H1 (cell line): ENCODE results near the gene MRPL33. TPM values are rescaled to one million over a fixed set of nuclear protein-coding genes. Genes with fewer than 3 reads are reported as not detected.

Source experiments
- CTCF ChIA-PET: fragments of 300-600 bp; sonication (Branson Sonifier 250); formaldehyde crosslinking; loops from one replicate; lab custom pipeline; 2021; ENCODE audit not compliant: partially characterized antibody; lab: Charles Lee
- POLR2A ChIA-PET: fragments of 300-600 bp; sonication (Branson Sonifier 250); formaldehyde crosslinking; loops from one replicate; lab custom pipeline; 2021; ENCODE audit warnings: inconsistent platforms; ENCODE audit not compliant: partially characterized antibody; lab: Charles Lee
- DNase-seq, 2 experiments: peaks; one replicate each; pipeline versions ENCODE4 v3.0.0 to v3.0.0-alpha.2; 2010 to 2022; ENCODE audit warnings: low spot score in 2 of 2, low read depth in 1 of 2, mixed read lengths in 1 of 2
- FAIRE-seq: peaks from 2 replicates; lab custom pipeline; 2011; peaks lifted over from hg19 to GRCh38; lab: Jason Lieb, UNC
- H2AFZ ChIP-seq: 2 replicates; pipeline ENCODE4 v1.8.1; 2012; ENCODE audit warnings: low read length, inconsistent platforms
- H2AK5ac ChIP-seq: 2 replicates; pipeline ENCODE4 v1.6.1; 2013; ENCODE audit warnings: low read depth, low read length
- H2BK120ac ChIP-seq: replicated peaks from 2 replicates; pipeline ENCODE3; 2013; ENCODE audit warnings: low read depth, low read length, inconsistent platforms
- H2BK12ac ChIP-seq: 2 replicates; pipeline ENCODE4 v1.6.1; 2013; ENCODE audit warnings: low read depth, low read length
- H2BK15ac ChIP-seq: 2 replicates; pipeline ENCODE4 v1.6.1; 2013; ENCODE audit warnings: low read length
- H2BK20ac ChIP-seq: 2 replicates; pipeline ENCODE4 v1.6.1; 2013; ENCODE audit warnings: low read length
- H2BK5ac ChIP-seq: 2 replicates; pipeline ENCODE4 v1.6.1; 2013; ENCODE audit warnings: low read depth, low read length
- H3K14ac ChIP-seq: 2 replicates; pipeline ENCODE4 v1.6.1; 2013; ENCODE audit warnings: inconsistent platforms; ENCODE audit not compliant: insufficient read length
- H3K18ac ChIP-seq: 2 replicates; pipeline ENCODE4 v1.6.1; 2013; ENCODE audit warnings: low read length; ENCODE audit errors: extremely low read depth
- H3K23ac ChIP-seq: 2 replicates; pipeline ENCODE4 v1.6.1; 2013; ENCODE audit warnings: inconsistent platforms; ENCODE audit not compliant: insufficient read length
- H3K23me2 ChIP-seq: 2 replicates; pipeline ENCODE4 v1.6.1; 2013; ENCODE audit warnings: low read depth, low read length
- H3K27ac ChIP-seq: 2 replicates; pipeline ENCODE4 v1.6.1; 2011; ENCODE audit warnings: low read depth, low read length, inconsistent platforms
- H3K27me3 ChIP-seq, 4 experiments: replicated peaks in 1 of 4; 1 replicate in 1 of 4; 2 replicates in 3 of 4; pipeline versions ENCODE4 v1.6.1 to v1.8.1; 2011 to 2013; ENCODE audit warnings: low read length in 3 of 4, mild to moderate bottlenecking in 3 of 4, inconsistent platforms in 2 of 4, mixed read lengths in 2 of 4, moderate library complexity in 1 of 4; ENCODE audit not compliant: control insufficient read depth in 3 of 4, insufficient read depth in 3 of 4; ENCODE audit errors: extremely low read depth in 1 of 4
- H3K36me3 ChIP-seq, 4 experiments: 2 replicates each; pipeline versions ENCODE4 v1.6.1 to v1.8.1; 2011 to 2013; ENCODE audit warnings: mild to moderate bottlenecking in 4 of 4, low read length in 3 of 4, moderate library complexity in 2 of 4, control low read depth in 1 of 4, inconsistent platforms in 1 of 4; ENCODE audit not compliant: insufficient read depth in 4 of 4, control insufficient read depth in 2 of 4
- H3K4ac ChIP-seq: replicated peaks from 2 replicates; pipeline ENCODE3; 2013; ENCODE audit warnings: low read length, low read depth, mixed read lengths, inconsistent platforms; ENCODE audit not compliant: insufficient read length
- H3K4me1 ChIP-seq, 4 experiments: replicated peaks in 1 of 4; 1 replicate in 1 of 4; 2 replicates in 3 of 4; pipeline versions ENCODE4 v1.6.1 to v1.8.1; 2011 to 2013; ENCODE audit warnings: low read length in 3 of 4, inconsistent platforms in 2 of 4, mixed read lengths in 1 of 4; ENCODE audit not compliant: insufficient read depth in 4 of 4, control insufficient read depth in 3 of 4
- H3K4me2 ChIP-seq, 2 experiments: 2 replicates each; pipeline versions ENCODE4 v1.6.1 to v1.8.1; 2011 to 2013; ENCODE audit warnings: low read depth in 2 of 2, low read length in 2 of 2, control low read depth in 1 of 2, inconsistent platforms in 1 of 2, mild to moderate bottlenecking in 1 of 2; ENCODE audit not compliant: insufficient read depth in 1 of 2
- H3K4me3 ChIP-seq, 4 experiments: fragments of 200-600, 300-600 bp in 1 of 4; sonication (generic), shearing (Covaris generic), sonication (Bioruptor Twin) in 1 of 4; 2 replicates each; pipeline versions ENCODE4 v1.5.1 to v1.8.1; 2011 to 2016; ENCODE audit warnings: low read length in 4 of 4, low read depth in 3 of 4, control low read depth in 2 of 4, inconsistent platforms in 2 of 4, mild to moderate bottlenecking in 2 of 4, mixed read lengths in 1 of 4, moderate library complexity in 1 of 4; ENCODE audit not compliant: insufficient read depth in 2 of 4; ENCODE audit errors: extremely low read depth in 1 of 4
- H3K56ac ChIP-seq: replicated peaks from 2 replicates; pipeline ENCODE3; 2013; ENCODE audit warnings: low read depth, mild to moderate bottlenecking, mixed read lengths, low read length, inconsistent platforms; ENCODE audit not compliant: insufficient read length
- H3K79me1 ChIP-seq: 2 replicates; pipeline ENCODE4 v1.6.1; 2013; ENCODE audit warnings: low read depth, low read length, control low read depth
- H3K79me2 ChIP-seq, 2 experiments: 2 replicates each; pipeline versions ENCODE4 v1.6.1 to v1.8.1; 2012 to 2013; ENCODE audit warnings: low read length in 2 of 2, mild to moderate bottlenecking in 2 of 2, inconsistent platforms in 1 of 2; ENCODE audit not compliant: insufficient read depth in 2 of 2, control insufficient read depth in 1 of 2
- H3K9ac ChIP-seq, 4 experiments: replicated peaks in 1 of 4; 1 replicate in 1 of 4; 2 replicates in 3 of 4; pipeline versions ENCODE4 v1.6.1 to v1.8.1; 2011 to 2013; ENCODE audit warnings: low read depth in 3 of 4, low read length in 3 of 4, control low read depth in 2 of 4, mild to moderate bottlenecking in 2 of 4, moderate library complexity in 2 of 4, inconsistent platforms in 1 of 4; ENCODE audit errors: extremely low read depth in 1 of 4
- H3K9me3 ChIP-seq, 2 experiments: 2 replicates each; pipeline versions ENCODE4 v1.6.1 to v1.8.1; 2012 to 2013; ENCODE audit warnings: mild to moderate bottlenecking in 2 of 2, moderate library complexity in 2 of 2, control low read depth in 1 of 2, inconsistent platforms in 1 of 2, low read depth in 1 of 2, low read length in 1 of 2, mixed read lengths in 1 of 2; ENCODE audit not compliant: insufficient read depth in 2 of 2
- H4K20me1 ChIP-seq, 2 experiments: replicated peaks in 1 of 2; 2 replicates each; pipeline versions ENCODE3 to v1.8.1; 2011 to 2013; ENCODE audit warnings: inconsistent platforms in 2 of 2, low read length in 2 of 2, mild to moderate bottlenecking in 1 of 2; ENCODE audit not compliant: insufficient read depth in 2 of 2, control insufficient read depth in 1 of 2
- H4K5ac ChIP-seq: 2 replicates; pipeline ENCODE4 v1.6.1; 2013; ENCODE audit warnings: low read length, low read depth, mixed read lengths, inconsistent platforms; ENCODE audit not compliant: insufficient read length
- H4K8ac ChIP-seq: 2 replicates; pipeline ENCODE4 v1.8.0; 2013; ENCODE audit warnings: mild to moderate bottlenecking, moderate library complexity, low read length, inconsistent platforms; ENCODE audit not compliant: insufficient read depth; ENCODE audit errors: extremely low read depth
- H4K91ac ChIP-seq: replicated peaks from 2 replicates; pipeline ENCODE3; 2013; ENCODE audit warnings: low read length, mixed read lengths, inconsistent platforms; ENCODE audit not compliant: insufficient read length
- EP300 ChIP-seq, 2 experiments: IDR thresholded peaks; 1 replicate in 1 of 2; 2 replicates in 1 of 2; pipeline ENCODE4 v1.6.1; 2011 to 2012; ENCODE audit warnings: low read depth in 2 of 2, low read length in 2 of 2, mild to moderate bottlenecking in 2 of 2, borderline replicate concordance in 1 of 2, inconsistent platforms in 1 of 2, moderate library complexity in 1 of 2
- NANOG ChIP-seq: IDR thresholded peaks from 2 replicates; pipeline ENCODE4 v1.6.1; 2011; ENCODE audit warnings: low read length, low read depth, mild to moderate bottlenecking, inconsistent platforms; ENCODE audit not compliant: insufficient read depth, poor library complexity, severe bottlenecking
- RAD21 ChIP-seq, 2 experiments: IDR thresholded peaks in 1 of 2; conservative IDR thresholded peaks in 1 of 2; 2 replicates each; pipeline ENCODE4 v1.6.1; 2011; ENCODE audit warnings: low read depth in 2 of 2, low read length in 2 of 2, improper control_type of control experiment in 1 of 2, inconsistent platforms in 1 of 2, mild to moderate bottlenecking in 1 of 2, moderate library complexity in 1 of 2
- whole genome bisulfite sequencing, 2 experiments: shearing (Covaris generic) in 1 of 2; methylation state at CpG; one replicate each; pipeline versions ENCODE4 v1.1.6 to v1.1.7; 2013 to 2015; ENCODE audit warnings: low lambda C conversion rate in 2 of 2, mixed read lengths in 2 of 2, inconsistent platforms in 1 of 2, low coverage in 1 of 2, missing lambda C conversion rate in 1 of 2; ENCODE audit not compliant: insufficient replicate concordance in 2 of 2, insufficient coverage in 1 of 2, insufficient read length in 1 of 2; ENCODE audit errors: extremely low coverage in 1 of 2, missing lambda C conversion rate in 1 of 2; 5-methylcytosine and 5-hydroxymethylcytosine counted together
- polyA plus RNA-seq, 7 experiments: library from polyadenylated mRNA; depleted of rRNA in 3 of 7; stranded (reverse) in 5 of 7; unstranded in 2 of 7; fragments of >200 nt in 5 of 7; fragments of 200-250 nt in 2 of 7; gene quantifications; 1 replicate in 5 of 7; 2 replicates in 1 of 7; 4 replicates in 1 of 7; pipeline versions ENCODE4 v1.2.1 to v1.2.3, GENCODE V29; 2011 to 2013; ENCODE audit warnings: missing spikeins in 2 of 7, mixed read lengths in 2 of 7
- total RNA-seq: library from RNA; stranded (reverse); fragmentation: NEBNext Ultra II Directional; extraction: Animal tissue kit (Norgen Biotek cat#: 25700); gene quantifications from 2 replicates; pipeline ENCODE4 v1.2.1, GENCODE V29; 2021
- TF ChIP-seq, protein P1 (sequence below), 3 experiments: IDR thresholded peaks; 1 replicate in 2 of 3; 2 replicates in 1 of 3; pipeline versions ENCODE4 v1.5.1 to v1.6.1; 2011; ENCODE audit warnings: low read length in 3 of 3, mild to moderate bottlenecking in 3 of 3, inconsistent platforms in 2 of 3, low read depth in 1 of 3, moderate library complexity in 1 of 3; ENCODE audit not compliant: insufficient read depth in 1 of 3; ENCODE audit errors: control extremely low read depth in 1 of 3

MRPL33 gene
- total and polyA plus RNA-seq, 2 of the 8 experiments (the other 6 are each of a cell fraction or from before 2014, with no cell fraction given), result 24.3 to 62.9 TPM

DNA sequence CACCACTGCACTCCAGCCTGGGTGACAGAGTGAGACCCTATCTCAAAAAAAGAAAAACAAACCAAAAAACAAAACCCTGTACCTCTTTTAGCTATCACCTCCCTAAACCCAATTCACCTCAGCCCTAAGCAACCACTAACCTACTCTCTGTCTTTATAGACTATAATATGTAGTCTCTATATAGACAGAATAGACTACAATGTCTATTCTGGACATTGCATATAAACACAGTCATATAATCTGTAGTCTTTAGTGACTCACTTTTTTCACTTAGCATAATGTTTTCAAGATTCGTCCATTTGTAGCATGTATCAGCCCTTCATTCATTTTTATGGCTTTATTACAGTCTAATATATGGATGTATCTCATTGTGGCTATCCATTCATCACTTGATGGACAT is 37.2 kb upstream of the MRPL33 start:
- H3K56ac ChIP-seq, result no peak overlapping the region
- peaks cover 0 to 4% of the 10 kb centered on the region in 2 experiments; a peak in 1 of 4 replicates for H3K9me3 ChIP-seq
- CTCF ChIA-PET, result interaction anchor here (4.4 kb wide), 1 partner anchor 11 kb away, joined by 36 read pairs; no protein-coding TSS in a partner anchor
- FAIRE-seq, result no peak
- 79% methylated on average over 1 of the region's 1 CpG; no CpG with 5 or more reads in 1 of the 2 experiments for WGBS, 2 experiments
- H2AFZ ChIP-seq, result no peak overlapping the region
- H2BK12ac ChIP-seq, result no peak overlapping the region
- no peak overlapping the region for H2AK5ac ChIP-seq
- POLR2A ChIA-PET, result interaction anchor here (3.3 kb wide), 1 partner anchor 17 kb away, joined by 11 read pairs; no protein-coding TSS in a partner anchor
- no peaks in the 10 kb centered on the region for H4K20me1 ChIP-seq
- no peak overlapping the region for H4K8ac ChIP-seq
- H2BK5ac ChIP-seq, result no peak overlapping the region
- TF ChIP-seq RAD21 (IDR thresholded peaks at IDR 0.05 in 1 of 2, conservative IDR thresholded peaks at IDR 0.05 in 1 of 2; ENCODE audit: low read depth in 2 of 2, low read length in 2 of 2) (no peak), NANOG (no peak), EP300 (IDR thresholded peaks at IDR 0.05; ENCODE audit: borderline replicate concordance in 1 of 2, low read depth in 2 of 2, low read length in 2 of 2) (no peak)
- TF ChIP-seq, protein P1, sequence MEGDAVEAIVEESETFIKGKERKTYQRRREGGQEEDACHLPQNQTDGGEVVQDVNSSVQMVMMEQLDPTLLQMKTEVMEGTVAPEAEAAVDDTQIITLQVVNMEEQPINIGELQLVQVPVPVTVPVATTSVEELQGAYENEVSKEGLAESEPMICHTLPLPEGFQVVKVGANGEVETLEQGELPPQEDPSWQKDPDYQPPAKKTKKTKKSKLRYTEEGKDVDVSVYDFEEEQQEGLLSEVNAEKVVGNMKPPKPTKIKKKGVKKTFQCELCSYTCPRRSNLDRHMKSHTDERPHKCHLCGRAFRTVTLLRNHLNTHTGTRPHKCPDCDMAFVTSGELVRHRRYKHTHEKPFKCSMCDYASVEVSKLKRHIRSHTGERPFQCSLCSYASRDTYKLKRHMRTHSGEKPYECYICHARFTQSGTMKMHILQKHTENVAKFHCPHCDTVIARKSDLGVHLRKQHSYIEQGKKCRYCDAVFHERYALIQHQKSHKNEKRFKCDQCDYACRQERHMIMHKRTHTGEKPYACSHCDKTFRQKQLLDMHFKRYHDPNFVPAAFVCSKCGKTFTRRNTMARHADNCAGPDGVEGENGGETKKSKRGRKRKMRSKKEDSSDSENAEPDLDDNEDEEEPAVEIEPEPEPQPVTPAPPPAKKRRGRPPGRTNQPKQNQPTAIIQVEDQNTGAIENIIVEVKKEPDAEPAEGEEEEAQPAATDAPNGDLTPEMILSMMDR (IDR thresholded peaks at IDR 0.05; ENCODE audit: control extremely low read depth in 1 of 3, insufficient read depth in 1 of 3, low read depth in 1 of 3, low read length in 3 of 3), result no peak
- TF ChIP-seq, all 59 proteins: peak for 0
- Histone ChIP-seq H4K5ac (no peak overlapping the region), H3K14ac (no peak overlapping the region), H4K91ac (no peak overlapping the region), H3K23me2 (peaks cover 8% of the 10 kb centered on the region; the same call in 1 of the 2 replicates), H3K9ac (no peak overlapping the region), H3K79me1 (no peaks in the 10 kb centered on the region), H3K4me1 (peaks cover 5 to 12% (median 7%) of the 10 kb centered on the region in 4 experiments), H3K4me2 (peak overlapping the region in 1 of 2 experiments; percentile 91; a peak in 1 of 4 replicates), H3K18ac (no peak overlapping the region), H2BK20ac (no peak overlapping the region), H3K27me3 (no peaks in the 10 kb centered on the region; a peak in 2 of 7 replicates), H3K4ac (no peak overlapping the region), H3K23ac (no peak overlapping the region), H2BK120ac (no peak overlapping the region), H3K4me3 (peak overlapping the region in 1 of 4 experiments; percentile 65; a peak in 1 of 8 replicates), H3K36me3 (no peaks in the 10 kb centered on the region), H3K27ac (no peak overlapping the region), H3K79me2 (no peaks in the 10 kb centered on the region), H2BK15ac (no peak overlapping the region)
- no peak for DNase-seq
